GM18502 (cell line): ENCODE data around the gene TTC28.

ENCODE experiments used
- ATAC-seq: cut with Tn5 transposase; IDR thresholded peaks from one replicate; pipeline ENCODE4 v1.9.1; 2021; ENCODE audit warnings: mild to moderate bottlenecking; ENCODE audit not compliant: unreplicated experiment, poor library complexity

TTC28 gene

DNA sequence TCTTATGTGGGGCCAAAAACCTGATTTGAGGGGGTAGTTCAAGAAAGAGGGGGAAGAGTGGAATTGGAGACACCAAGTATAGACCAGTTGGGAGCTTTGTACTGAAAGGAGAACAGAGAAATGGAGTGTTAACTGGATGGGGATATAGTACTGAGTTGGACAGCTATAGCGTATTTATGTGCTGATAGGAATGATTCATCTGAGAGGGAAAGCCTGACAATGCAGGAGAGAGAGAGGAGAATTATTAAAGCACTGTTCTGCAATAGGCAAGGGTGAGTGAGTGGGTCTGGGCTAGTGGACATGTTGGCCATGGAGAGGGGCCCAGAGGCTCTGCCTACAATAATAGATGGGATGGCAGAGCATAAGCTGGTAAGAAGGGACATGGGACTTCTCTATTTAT is 707.7 kb downstream of the TTC28 start:
- no peak for ATAC-seq

DNA sequence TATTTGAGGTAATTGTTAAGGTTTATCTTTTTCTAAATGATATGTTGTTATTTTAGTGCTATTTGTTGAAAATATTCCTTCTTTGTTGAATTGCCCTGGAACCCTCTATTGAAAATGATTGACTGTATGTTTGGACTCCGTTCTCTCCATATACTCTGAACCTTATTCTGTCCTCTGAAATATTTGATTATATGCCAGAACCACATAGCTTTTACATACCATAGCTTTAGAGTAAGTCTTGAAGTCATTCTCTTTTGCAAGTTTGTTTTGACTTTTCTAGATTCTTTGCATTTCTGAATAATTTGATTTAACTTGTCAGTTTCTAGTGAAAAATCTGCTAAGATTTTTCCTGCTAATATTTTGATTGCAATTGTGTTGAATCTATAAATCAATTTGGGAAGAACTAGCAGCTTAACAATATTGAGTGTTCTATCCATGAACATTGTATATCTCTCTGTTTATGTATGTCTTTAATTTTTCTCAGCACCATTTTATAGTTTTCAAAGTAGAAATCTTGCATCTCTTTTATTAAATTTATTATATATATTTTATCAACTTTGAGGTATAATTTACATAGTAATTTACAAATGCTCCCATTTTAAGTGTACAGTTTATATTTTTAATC is 708.9 kb downstream of the TTC28 start:
- ATAC-seq, result no peak

DNA sequence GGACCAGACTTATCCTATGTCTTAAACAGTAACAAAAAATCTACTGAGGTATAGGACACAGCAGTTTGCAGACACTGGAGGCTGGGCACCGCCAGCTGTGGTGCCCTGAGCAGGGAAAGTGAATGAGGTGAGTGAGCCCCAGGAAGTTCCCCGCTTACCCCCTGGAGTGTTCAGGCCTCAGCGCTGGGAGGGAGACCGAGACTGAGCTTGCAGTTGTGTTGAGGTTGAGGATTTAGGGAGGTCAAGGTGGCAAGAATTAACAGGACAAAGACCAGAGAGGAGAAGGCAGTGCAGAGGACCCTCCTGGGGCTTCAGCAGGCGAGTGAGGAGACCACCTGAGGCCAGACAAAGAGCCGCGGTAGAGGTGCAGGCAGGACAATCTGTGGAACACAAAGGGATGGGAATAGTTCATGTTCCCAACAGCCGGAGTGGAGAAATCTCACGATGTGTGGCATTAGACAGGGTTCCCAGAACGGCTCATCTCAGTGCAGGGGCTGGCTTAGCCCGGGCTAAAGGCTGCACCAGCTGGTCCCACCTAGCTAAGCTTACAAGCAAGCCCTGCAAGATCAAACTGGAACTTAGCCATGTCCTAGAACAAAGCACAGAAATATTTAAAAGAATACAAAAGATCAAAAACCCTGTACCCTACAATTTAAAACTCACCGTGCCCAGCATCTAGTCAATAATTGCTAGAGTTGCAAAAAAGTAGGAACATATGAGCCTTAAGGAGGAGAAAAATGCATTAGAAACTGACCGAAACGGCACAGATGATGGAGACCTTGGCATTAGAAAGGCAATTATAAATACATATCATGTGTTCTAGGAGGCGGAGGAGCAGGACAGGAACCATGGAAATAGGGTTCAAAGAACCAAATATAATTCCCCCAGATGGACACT is 713.2 kb downstream of the TTC28 start:
- ATAC-seq, result no peak

DNA sequence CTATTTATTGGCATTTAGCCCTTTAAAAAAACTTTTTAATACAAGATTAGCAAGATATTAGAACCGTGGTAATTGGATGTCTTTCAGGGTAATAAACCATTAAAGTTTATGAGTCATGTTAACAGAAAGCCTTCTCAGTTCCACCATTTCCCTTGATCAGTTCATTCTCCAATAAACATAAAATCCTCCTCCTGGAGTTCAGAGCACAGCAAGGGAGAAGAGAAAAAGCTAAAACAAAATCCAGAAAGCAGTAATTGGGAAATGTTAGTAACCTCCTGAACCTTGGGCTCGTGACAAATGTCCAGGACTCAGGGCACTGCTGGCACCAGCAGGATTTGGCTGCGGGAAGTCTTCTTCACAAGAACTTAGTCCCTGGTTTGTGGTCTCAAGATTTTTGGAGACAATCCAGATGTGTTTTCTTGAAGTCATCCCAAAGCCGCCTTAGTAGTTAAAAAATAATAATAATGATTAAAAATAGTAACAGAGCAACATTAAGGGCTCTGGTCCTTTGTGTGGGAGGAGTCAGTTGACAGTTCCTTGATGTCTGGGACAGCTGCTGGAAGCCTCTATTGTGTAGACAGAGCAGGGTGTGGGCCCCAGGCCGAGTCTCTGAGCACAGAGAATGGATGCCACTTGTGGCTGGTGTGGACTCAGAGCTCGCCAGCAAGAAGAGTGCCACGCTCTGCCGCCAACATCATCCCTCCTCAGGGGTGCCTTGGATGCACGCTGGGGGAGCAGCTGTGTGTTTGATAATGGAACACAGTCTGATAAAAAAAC is 717.2 kb downstream of the TTC28 start:
- ATAC-seq, result no peak

DNA sequence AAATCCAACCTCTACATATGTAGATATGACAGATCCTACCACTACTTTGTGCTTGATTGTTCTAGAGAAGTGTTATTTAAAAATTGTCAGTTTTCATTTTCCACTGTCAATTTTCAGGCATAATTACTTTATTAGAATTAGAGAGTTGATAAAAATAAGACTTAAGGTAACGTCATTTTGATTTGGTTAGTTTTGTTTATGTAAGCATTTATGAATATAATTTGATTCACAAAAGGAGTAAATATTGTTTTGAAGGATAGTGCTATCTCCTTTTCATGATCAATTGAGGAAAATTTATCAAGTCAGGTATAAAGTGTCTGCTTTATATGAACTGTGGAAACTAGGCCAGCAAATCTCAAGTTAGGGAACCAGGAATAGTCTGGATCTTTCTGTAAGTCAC is 718.0 kb downstream of the TTC28 start:
- ATAC-seq, result no peak

DNA sequence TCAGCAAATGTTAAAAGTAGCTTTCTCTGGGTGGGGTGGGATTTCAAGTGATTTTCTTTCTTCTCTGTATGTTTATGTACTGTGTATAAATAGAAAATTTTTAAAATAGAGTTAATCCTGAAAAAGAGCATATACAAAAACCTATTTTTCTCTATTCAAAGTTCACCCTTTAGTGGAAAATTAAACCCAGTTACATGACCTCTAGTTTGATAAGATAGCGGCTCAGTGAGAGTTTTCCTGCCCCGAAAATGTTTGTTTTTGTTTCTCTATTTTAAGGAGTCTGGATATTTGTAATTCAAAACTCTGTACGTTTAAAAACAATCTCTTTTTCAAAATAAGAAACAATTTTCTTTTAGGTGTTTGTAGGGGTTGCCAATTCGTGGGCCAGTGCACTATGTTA is 718.5 kb downstream of the TTC28 start:
- ATAC-seq, result no peak

DNA sequence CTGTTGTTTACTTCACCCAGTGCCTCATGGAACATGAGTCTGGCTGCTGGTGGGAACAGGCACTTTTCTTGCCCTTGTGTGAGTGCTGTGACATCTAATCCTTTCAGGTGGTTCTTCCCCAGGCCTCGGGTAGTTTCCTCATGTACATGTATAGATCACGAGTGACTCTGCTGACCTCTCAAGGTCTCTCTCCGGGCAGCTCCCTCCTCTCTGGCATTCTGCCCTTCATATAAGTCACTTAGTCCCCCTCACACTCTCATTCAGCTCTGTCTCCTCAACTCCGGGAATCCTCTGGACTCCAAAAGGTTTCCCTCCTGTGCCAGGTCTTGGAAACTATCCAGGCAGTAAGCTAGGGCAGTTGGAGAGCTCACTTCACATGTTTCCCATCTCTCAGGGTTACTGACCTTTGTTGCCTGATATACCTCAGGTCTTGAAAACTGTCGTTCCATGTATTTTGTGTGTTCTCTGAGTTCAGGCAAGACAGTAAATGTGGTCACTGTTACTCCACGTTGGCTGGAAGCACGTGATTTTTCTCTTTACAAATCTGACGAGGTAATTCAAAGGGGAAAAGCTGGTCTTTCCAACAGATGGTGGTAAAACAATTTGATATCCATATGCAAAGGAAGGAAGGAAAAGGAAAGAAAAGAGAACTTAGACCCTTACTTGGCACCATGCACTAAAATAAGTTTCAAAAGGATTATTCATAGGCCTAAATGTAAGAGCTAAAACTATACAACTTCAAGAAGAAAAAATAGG is 720.1 kb downstream of the TTC28 start:
- ATAC-seq, result no peak

DNA sequence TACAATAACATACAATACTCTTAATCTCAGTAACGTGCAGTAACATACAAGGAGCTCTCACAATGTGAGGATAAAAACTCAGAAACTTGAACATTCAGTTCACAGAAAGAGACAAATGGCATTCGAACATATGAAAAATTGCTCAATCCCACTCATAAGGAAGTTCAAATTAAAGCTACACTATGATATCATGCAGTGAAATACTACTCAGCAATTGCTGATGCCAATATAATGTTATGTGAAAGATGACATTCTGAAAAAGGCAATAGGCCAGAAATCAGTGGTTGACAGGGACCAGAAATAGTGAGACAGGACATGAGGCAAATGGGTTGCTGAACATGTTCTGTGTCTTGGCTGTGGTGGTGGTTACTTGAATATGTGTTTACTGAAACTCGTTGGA is 726.9 kb downstream of the TTC28 start:
- no peak for ATAC-seq

DNA sequence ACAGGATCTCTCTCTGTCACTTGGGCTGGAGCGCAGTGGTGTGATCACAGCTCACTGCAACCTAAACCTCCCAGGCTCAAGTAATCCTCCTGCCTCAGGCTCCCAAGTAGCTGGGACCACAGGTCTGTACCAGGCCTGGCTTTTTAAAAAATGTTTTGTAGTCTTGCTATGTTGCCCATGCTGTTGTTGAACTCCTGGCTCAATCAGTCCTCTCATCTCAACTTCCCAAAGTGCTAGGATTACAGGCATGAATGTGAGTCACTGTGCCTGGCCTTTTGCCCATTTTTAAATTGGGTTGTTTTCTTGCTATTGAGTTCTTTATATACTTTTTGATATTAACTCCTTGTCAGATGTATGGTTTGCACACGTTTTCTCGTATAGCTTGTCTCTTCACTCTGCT is 727.5 kb downstream of the TTC28 start:
- ATAC-seq, result no peak

DNA sequence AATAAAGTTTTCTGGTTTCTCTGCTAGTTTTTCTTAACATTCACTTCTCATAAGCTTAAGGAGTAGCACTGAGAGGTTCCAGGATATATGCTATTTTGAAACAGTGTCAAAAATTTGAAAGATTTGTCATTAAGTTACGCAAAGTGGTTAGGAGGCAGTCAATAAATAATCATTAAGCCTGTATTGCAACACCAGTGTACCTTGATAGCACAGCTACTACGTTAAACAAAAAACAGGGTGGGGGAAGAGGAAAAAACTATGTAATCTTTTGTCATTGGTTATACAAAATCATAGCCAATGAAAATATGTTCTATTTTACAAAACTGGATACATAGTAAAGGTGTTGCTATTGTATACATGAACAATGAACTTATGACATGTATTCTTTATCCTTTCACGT is 730.2 kb downstream of the TTC28 start:
- no peak for ATAC-seq

DNA sequence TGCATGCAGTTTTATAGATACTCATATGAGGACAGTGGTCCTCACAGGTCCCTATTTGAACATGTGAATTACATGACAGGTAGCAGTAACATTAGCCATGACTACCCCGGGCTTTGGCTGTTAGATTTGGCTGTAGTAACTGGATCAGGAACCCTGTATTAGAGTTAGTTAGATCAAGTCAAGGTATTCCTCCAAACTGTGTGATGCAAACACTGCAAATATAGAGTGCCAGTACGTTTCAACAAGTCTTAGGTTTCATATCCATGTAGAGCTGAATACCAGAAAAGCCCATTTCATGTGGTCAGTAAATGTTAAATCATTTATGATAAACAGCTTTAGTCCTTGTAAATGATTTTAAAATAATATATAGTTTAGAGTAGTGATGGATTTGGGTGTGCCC is 731.1 kb downstream of the TTC28 start:
- no peak for ATAC-seq

DNA sequence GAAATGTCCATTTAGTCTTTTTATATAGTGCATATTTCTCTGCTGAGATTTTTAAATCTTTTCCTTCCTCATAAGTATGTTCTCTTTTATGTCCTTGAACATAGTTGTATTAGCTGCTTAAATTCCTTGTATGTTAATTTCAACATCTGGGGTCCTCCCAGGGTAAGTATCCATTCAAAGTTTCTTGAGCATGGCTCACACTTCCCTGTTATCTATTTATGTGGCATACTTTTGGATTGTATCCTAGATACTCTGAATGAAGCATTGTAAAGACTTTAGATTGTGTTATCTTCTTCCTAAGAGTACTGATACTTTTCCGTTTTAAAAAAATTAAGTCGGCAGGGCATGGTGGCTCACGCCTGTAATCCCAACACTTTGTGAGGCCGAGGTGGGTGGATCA is 732.2 kb downstream of the TTC28 start:
- no peak for ATAC-seq

DNA sequence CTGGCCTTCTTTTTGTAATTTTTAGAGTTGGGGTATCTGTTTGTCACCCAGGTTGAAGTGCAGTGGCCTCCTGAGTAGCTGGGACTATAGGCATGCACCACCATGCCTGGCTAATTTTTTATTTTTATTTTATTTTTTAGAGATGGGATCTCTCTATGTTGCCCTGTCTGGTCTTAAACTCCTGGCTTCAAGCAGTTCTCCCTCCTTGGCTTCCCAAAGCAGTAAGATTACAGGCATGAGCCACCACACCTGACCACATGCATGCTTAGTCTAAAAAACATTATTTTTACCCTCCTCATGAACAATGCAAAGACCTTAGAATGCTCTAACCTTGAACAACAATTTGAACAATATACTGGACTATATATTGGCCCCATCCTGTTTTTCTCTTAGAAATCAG is 738.5 kb downstream of the TTC28 start:
- no peak for ATAC-seq

DNA sequence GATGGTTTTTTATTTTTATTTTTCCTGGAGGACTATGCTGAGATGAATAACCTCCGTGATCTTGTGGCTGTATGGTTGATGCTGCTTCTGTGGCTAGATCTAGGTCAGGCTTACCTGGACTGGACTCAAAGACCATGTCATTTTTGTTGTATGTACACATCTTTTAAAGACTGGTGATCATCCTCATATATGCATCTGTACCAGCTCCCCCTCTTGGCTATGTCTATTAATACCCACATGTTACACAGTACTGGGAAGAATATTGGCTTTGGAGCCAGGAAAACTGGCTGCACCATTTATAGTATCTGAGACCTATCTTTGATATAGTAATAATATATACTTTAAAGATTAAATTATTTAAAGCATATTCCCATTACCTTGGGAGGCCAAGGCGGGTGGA is 742.2 kb downstream of the TTC28 start:
- no peak for ATAC-seq

DNA sequence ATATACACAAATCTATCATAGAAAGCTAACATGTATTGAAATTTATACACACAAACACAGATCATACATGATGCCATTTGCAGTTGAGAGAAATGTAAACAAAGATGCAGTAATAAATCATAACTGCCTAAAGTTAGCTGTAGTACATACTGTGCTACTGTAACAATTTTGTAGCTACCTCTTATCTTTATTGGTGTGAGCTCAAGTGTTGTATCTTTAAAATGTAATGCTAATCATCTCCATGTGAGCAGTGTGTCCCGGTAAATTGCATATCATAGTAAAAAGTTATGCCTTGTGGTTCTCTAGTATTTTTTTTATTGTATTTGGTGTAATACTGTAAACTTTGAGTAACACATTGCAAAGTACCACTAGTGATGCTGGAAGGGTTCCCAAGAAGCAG is 743.7 kb downstream of the TTC28 start:
- ATAC-seq, result no peak

DNA sequence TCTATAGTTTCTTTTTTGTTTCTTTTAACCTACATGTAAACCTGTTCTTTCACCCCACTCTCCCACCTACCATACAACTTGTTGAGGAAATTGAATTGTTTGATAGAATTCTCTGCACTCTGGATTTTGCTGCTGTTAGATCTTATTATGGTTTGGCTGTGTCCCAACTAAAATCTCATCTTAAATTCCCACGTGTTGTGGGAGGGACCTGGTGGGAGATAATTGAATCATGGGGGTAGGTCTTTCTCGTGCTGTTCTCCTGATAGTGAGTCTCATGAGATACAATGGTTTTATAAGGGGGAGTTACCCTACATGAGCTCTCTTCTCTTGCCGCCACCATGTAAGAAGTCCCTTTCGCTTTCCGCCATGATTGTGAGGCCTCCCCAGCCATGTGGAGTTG is 745.6 kb downstream of the TTC28 start:
- ATAC-seq, result no peak

DNA sequence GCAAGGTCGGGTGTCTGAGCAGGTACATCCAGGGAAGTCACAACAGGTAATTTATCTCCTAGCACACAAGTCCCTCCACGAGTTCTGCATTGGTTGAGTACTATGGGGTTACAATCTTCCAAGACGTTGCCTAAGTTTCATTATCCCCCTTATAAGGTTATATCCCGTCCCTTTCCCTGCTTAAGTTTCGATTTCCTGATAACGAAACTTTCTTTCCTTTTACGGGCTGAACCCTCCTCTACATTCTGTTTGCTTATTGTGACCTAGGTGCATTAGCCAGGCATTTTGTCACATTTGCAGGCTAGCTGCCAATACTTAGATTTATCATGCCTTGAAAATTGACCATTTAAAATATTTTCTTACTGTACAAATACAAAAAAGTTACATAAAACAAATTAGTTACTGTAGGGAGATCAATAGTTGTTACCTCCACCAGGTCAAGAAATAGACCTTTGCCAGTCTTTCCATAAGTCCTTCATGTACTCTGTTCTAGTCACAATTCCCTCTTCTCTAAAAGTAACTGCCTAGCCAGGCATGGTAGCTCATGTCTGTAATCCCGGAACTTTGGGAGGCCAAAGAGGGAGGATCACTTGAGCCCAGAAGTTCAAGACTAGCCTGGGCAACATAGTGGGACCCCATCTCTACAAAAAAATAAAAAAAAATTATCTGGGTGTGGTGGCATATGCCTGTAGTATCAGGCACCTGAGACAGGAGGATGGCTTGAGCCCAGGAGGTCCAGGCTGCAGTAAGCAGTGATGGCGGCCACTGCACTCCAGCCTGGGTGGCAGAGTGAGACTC is 746.3 kb downstream of the TTC28 start:
- no peak for ATAC-seq

DNA sequence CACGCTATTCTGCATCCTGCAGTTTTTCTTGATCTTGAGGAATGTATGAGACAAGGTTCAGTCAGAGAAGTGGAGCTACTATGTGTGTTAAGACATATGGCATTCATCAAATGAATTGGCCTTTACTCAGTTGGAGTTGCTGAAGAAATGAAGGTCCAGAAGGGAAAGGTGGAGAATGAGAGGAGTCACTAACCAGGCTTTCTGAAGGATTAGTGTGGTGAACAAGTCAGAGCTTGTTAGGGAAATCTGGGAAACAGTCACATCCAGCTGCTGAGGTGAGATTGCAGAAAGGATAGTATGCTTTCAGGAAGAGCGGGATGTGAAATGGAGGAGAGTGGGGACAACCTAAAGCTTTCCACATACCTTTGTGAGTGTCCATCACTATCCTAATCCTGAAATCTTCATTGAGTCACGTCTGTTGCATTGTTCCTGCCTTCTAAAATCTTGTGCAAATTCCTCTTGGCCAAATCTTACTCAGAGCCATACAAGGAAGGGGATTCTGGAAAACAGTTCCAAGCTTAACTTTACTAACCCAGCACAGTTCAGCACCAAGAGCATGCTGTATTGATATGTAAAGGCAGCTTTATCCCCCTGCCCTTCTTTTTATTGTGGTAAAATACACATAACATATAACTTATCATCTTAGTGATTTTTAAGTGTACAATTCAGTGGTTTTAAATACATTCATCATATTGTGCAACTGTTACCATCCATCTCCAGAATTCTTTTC is 749.1 kb downstream of the TTC28 start:
- no peak for ATAC-seq
